Endothelial cell of umbilical vein (primary cell): ENCODE measurements around the gene SELENOM. TPM values are rescaled to one million over a fixed set of nuclear protein-coding genes. Genes with fewer than 3 reads are reported as not detected.

Experiments
- BruUV-seq: library from RNA; stranded (reverse); fragments of 400-500 nt; replicated peaks from 2 replicates; lab custom pipeline; 2021; lab: Mats Ljungman, UMichigan
- CTCF ChIA-PET: fragments of 300-600, 350-600 bp; sonication (Branson Sonifier 250); formaldehyde crosslinking; loops from one replicate; lab custom pipeline; 2021; ENCODE audit warnings: antibody characterized with exemption, inconsistent platforms; lab: Charles Lee
- POLR2A ChIA-PET: fragments of 300-600, 350-600 bp; sonication (Branson Sonifier 250); formaldehyde crosslinking; loops from one replicate; lab custom pipeline; 2021; ENCODE audit warnings: antibody characterized with exemption, inconsistent platforms; lab: Charles Lee
- DNase-seq: peaks from one replicate; pipeline ENCODE4 v3.0.0-alpha.2; 2011; ENCODE audit warnings: low read depth, low spot score
- FAIRE-seq: peaks from 2 replicates; lab custom pipeline; 2011; peaks lifted over from hg19 to GRCh38; lab: Jason Lieb, UNC
- H2AFZ ChIP-seq: 2 replicates; pipeline ENCODE4 v1.6.0; 2012; ENCODE audit warnings: low read depth, low read length, control low read depth, inconsistent platforms
- H3K27ac ChIP-seq: 2 replicates; pipeline ENCODE4 v1.5.1; 2011; ENCODE audit warnings: low read depth, mild to moderate bottlenecking, control low read depth, low read length, moderate library complexity; ENCODE audit not compliant: insufficient read depth
- H3K27me3 ChIP-seq, 2 experiments: 2 replicates each; pipeline versions ENCODE4 v1.6.0 to v1.6.1; 2011; ENCODE audit warnings: low read length in 2 of 2, mixed read lengths in 1 of 2; ENCODE audit not compliant: control insufficient read depth in 2 of 2, insufficient read depth in 2 of 2
- H3K36me3 ChIP-seq, 2 experiments: 2 replicates in 1 of 2; 3 replicates in 1 of 2; pipeline ENCODE4 v1.5.1; 2011; ENCODE audit warnings: low read length in 2 of 2, mild to moderate bottlenecking in 1 of 2, moderate library complexity in 1 of 2; ENCODE audit not compliant: control insufficient read depth in 2 of 2, insufficient read depth in 2 of 2; ENCODE audit errors: extremely low read depth in 1 of 2
- H3K4me1 ChIP-seq: 3 replicates; pipeline ENCODE4 v1.5.1; 2011; ENCODE audit warnings: mild to moderate bottlenecking, low read length; ENCODE audit not compliant: control insufficient read depth, insufficient read depth; ENCODE audit errors: extremely low read depth
- H3K4me2 ChIP-seq: 2 replicates; pipeline ENCODE4 v1.6.1; 2011; ENCODE audit warnings: low read length, control low read depth, mixed read lengths; ENCODE audit not compliant: insufficient read depth
- H3K4me3 ChIP-seq, 3 experiments: fragments of 200-600 bp in 1 of 3; sonication (generic), shearing (Covaris generic) in 1 of 3; replicated peaks in 1 of 3; 2 replicates each; pipeline ENCODE4 v1.5.1; 2011 to 2016; ENCODE audit warnings: control low read depth in 3 of 3, low read length in 3 of 3, mild to moderate bottlenecking in 2 of 3, inconsistent platforms in 1 of 3, low read depth in 1 of 3, moderate library complexity in 1 of 3; ENCODE audit not compliant: insufficient read depth in 1 of 3
- H3K79me2 ChIP-seq: 2 replicates; pipeline ENCODE4 v1.6.0; 2012; ENCODE audit warnings: low read length, inconsistent platforms; ENCODE audit not compliant: control insufficient read depth, insufficient read depth
- H3K9ac ChIP-seq: replicated peaks from 2 replicates; pipeline ENCODE3; 2011; ENCODE audit warnings: low read length, control low read depth; ENCODE audit not compliant: insufficient read depth; ENCODE audit errors: extremely low read depth
- H3K9me1 ChIP-seq: replicated peaks from 3 replicates; pipeline ENCODE4 v1.6.0; 2011; ENCODE audit warnings: mild to moderate bottlenecking, low read length; ENCODE audit not compliant: control insufficient read depth, insufficient read depth; ENCODE audit errors: extremely low read depth
- H3K9me3 ChIP-seq: replicated peaks from 2 replicates; pipeline ENCODE4 v1.5.1; 2012; ENCODE audit warnings: low read length, inconsistent platforms; ENCODE audit not compliant: control insufficient read depth, insufficient read depth
- H4K20me1 ChIP-seq: replicated peaks from 2 replicates; pipeline ENCODE3; 2011; ENCODE audit warnings: mild to moderate bottlenecking, low read length; ENCODE audit not compliant: control insufficient read depth, insufficient read depth; ENCODE audit errors: extremely low read depth
- CTCF ChIP-seq, 2 donors: IDR thresholded peaks; 1 replicate in 1 of 2; 2 replicates in 1 of 2; pipeline ENCODE4 v1.5.1; 2011; ENCODE audit warnings: low read length in 2 of 2, mild to moderate bottlenecking in 2 of 2, moderate library complexity in 2 of 2, control low read depth in 1 of 2, inconsistent platforms in 1 of 2, low read depth in 1 of 2; ENCODE audit not compliant: insufficient read depth in 1 of 2; ENCODE audit errors: extremely low read depth in 1 of 2
- EZH2 ChIP-seq: IDR thresholded peaks from 2 replicates; pipeline ENCODE4 v1.6.1; 2012; ENCODE audit warnings: borderline replicate concordance, low read depth, mild to moderate bottlenecking, moderate library complexity, low read length, inconsistent platforms; ENCODE audit not compliant: severe bottlenecking
- FOS ChIP-seq: IDR thresholded peaks from 2 replicates; pipeline ENCODE4 v1.6.1; 2011; ENCODE audit warnings: mild to moderate bottlenecking, low read length, moderate library complexity, borderline replicate concordance; ENCODE audit not compliant: insufficient read depth
- GATA2 ChIP-seq: IDR thresholded peaks from 2 replicates; pipeline ENCODE4 v1.7.0; 2011; ENCODE audit warnings: low read depth, mild to moderate bottlenecking, moderate library complexity, mixed read lengths, low read length; ENCODE audit not compliant: insufficient read length, insufficient read depth
- JUN ChIP-seq: IDR thresholded peaks from 2 replicates; pipeline ENCODE4 v1.6.1; 2011; ENCODE audit warnings: borderline replicate concordance, low read depth; ENCODE audit not compliant: insufficient read length, insufficient read depth
- MYC ChIP-seq: IDR thresholded peaks from one replicate; pipeline ENCODE4 v1.6.1; 2011; ENCODE audit warnings: mild to moderate bottlenecking, low read depth, low read length
- POLR2A ChIP-seq: IDR thresholded peaks from 2 replicates; pipeline ENCODE4 v1.6.1; 2012; ENCODE audit warnings: low read depth, mild to moderate bottlenecking, control low read depth, low read length
- POLR2AphosphoS5 ChIP-seq: IDR thresholded peaks from 2 replicates; pipeline ENCODE4 v1.6.1; 2012; ENCODE audit warnings: low read depth, mild to moderate bottlenecking, control low read depth, low read length, moderate library complexity; ENCODE audit not compliant: insufficient read depth
- dilution Hi-C: fragments of 300-500 bp; cut with MboI; formaldehyde crosslinking; loops from one replicate; pipeline ENCODE4 v1.15.0; 2019; ENCODE audit warnings: low sequenced_read_pairs; ENCODE audit not compliant: extremely low pct_ligation_motif_present
- intact Hi-C: fragments of 100-400 bp; cut with micrococcal nuclease; formaldehyde crosslinking; loops from one replicate; pipeline ENCODE4 v1.10.0; 2022
- polyA plus RNA-seq, 4 experiments: library from polyadenylated mRNA; depleted of rRNA in 3 of 4; stranded (reverse) in 3 of 4; unstranded in 1 of 4; fragments of >200 nt; gene quantifications; 2 replicates each; pipeline versions ENCODE4 v1.2.1 to v1.2.3, GENCODE V29; 2011 to 2012; ENCODE audit warnings: missing spikeins in 1 of 4
- total RNA-seq: library from RNA; stranded (reverse); gene quantifications from 2 replicates; pipeline ENCODE4 v1.2.3, GENCODE V29; 2021

SELENOM gene
- total and polyA plus RNA-seq, 2 donors (not counting 3 experiments of a cell fraction or from before 2014, with no cell fraction given) = 29.6 to 87.1 TPM

- dilution Hi-C loops = no loop called here
- no TSS peak for BruUV-seq
These were observed 12.6 kb downstream of the SELENOM start for GRCh38 chr22:31094741-31095140.

More at GRCh38 chr22:31094741-31095140, 12.6 kb downstream of the SELENOM start:
- no peak overlapping the region for H3K27ac ChIP-seq
- no peak overlapping the region for H3K9ac ChIP-seq
- H2AFZ ChIP-seq = no peak overlapping the region
- H3K79me2 ChIP-seq = peaks cover 4% of the 10 kb centered on the region
- H3K36me3 ChIP-seq = peaks cover 34 to 80% of the 10 kb centered on the region in 2 experiments
- ChIA-PET CTCF (interaction anchor here (1.3 to 4.4 kb wide), 6 partner anchors 10 to 178 kb away, joined by 4 to 29 read pairs (median 6); no protein-coding TSS in a partner anchor), POLR2A (no interaction called here)
- H4K20me1 ChIP-seq = no peaks in the 10 kb centered on the region
- no peaks in the 10 kb centered on the region for H3K9me3 ChIP-seq
- H3K4me1 ChIP-seq = no peaks in the 10 kb centered on the region
- no peak for TF ChIP-seq POLR2AphosphoS5
- TF ChIP-seq MYC = no peak
- no peak for TF ChIP-seq CTCF (IDR thresholded peaks at IDR 0.05; ENCODE audit: extremely low read depth in 1 of 2, insufficient read depth in 1 of 2, low read depth in 1 of 2, low read length in 2 of 2)
- no peak for TF ChIP-seq JUN
- TF ChIP-seq EZH2 = no peak
- no peak for TF ChIP-seq POLR2A
- no peak for TF ChIP-seq FOS
- TF ChIP-seq GATA2 = no peak
- intact Hi-C loops = no loop called here
- H3K9me1 ChIP-seq = no peaks in the 10 kb centered on the region
- no peak for FAIRE-seq
- H3K4me3 ChIP-seq = no peak overlapping the region
- H3K27me3 ChIP-seq = no peaks in the 10 kb centered on the region
- no peak overlapping the region for H3K4me2 ChIP-seq
- no peak for DNase-seq
